NCI-H524 (cell line): ENCODE measurements around the gene CCDC150.
"Not testable (repeated sequence)": the region's sequence is repeated elsewhere in the genome, so short reads cannot be mapped to it uniquely, and the experiment has no call there.

Experiments
- DNase-seq, 2 experiments: peaks; one replicate each; lab custom pipeline; 2025; lab: John Stamatoyannopoulos, UW

The CCDC150 gene

GRCh38 chr2:196639180-196640030 is at the start of gene CCDC150:
TSS of gene CCDC150 (plus strand) at chr2:196639715. CDS start at chr2:196639767, 52 bp downstream.
- DNase-seq, result peak; percentile 87 to 96

GRCh38 chr2:196590286-196590685 is 49.2 kb upstream of the CCDC150 start:
- peak in 1 of 2 experiments; percentile 6 for DNase-seq

GRCh38 chr2:196591004-196591403 is 48.5 kb upstream of the CCDC150 start:
- peak in 1 of 2 experiments; percentile 9 for DNase-seq

GRCh38 chr2:196591621-196592022 is 47.9 kb upstream of the CCDC150 start:
- DNase-seq, result peak; percentile 78 to 87

- DNase-seq, result peak; percentile 62 to 72
Observed at GRCh38 chr2:196592331-196592910, 47.1 kb upstream of the CCDC150 start.

GRCh38 chr2:196592911-196593881 is 46.3 kb upstream of the CCDC150 start, which contains the start of gene HECW2:
TSS of gene HECW2 (minus strand) at chr2:196593554.
- DNase-seq, result peak; percentile 52 to 69

- DNase-seq, result no peak
Observed at GRCh38 chr2:196594158-196594557, 45.4 kb upstream of the CCDC150 start.

- DNase-seq, result no peak
Observed at GRCh38 chr2:196597531-196597930, 42.0 kb upstream of the CCDC150 start.

- DNase-seq, result no peak
Observed at GRCh38 chr2:196598412-196598811, 41.1 kb upstream of the CCDC150 start.

GRCh38 chr2:196598846-196599245 is 40.7 kb upstream of the CCDC150 start:
- DNase-seq, result no peak

- peak; percentile 59 to 89 for DNase-seq
Observed at GRCh38 chr2:196601430-196602306, 37.8 kb upstream of the CCDC150 start.

- DNase-seq, result no peak
Observed at GRCh38 chr2:196604196-196604595, 35.3 kb upstream of the CCDC150 start.

GRCh38 chr2:196606516-196606915 is 33.0 kb upstream of the CCDC150 start:
- DNase-seq, result no peak

GRCh38 chr2:196607073-196607472 is 32.4 kb upstream of the CCDC150 start:
- DNase-seq, result peak in 1 of 2 experiments; percentile 30

- not testable (repeated sequence) for DNase-seq
Observed at GRCh38 chr2:196607896-196608295, 31.6 kb upstream of the CCDC150 start.

GRCh38 chr2:196609806-196610205 is 29.7 kb upstream of the CCDC150 start:
- no peak for DNase-seq

GRCh38 chr2:196610796-196611195 is 28.7 kb upstream of the CCDC150 start:
- DNase-seq, result no peak

GRCh38 chr2:196613302-196613701 is 26.2 kb upstream of the CCDC150 start:
- DNase-seq, result no peak

GRCh38 chr2:196617430-196617829 is 22.1 kb upstream of the CCDC150 start:
- DNase-seq, result no peak

- DNase-seq, result no peak
Observed at GRCh38 chr2:196618661-196619060, 20.9 kb upstream of the CCDC150 start.

GRCh38 chr2:196630531-196630930 is 9.0 kb upstream of the CCDC150 start:
- DNase-seq, result no peak
